NB4 (cell line): ENCODE results near the gene FBXW11.

ENCODE experiments used
- CTCF ChIP-seq: IDR thresholded peaks from one replicate; pipeline ENCODE4 v1.5.1; 2012; ENCODE audit warnings: low read depth, low read length
- MYC ChIP-seq: IDR thresholded peaks from 2 replicates; pipeline ENCODE4 v1.6.1; 2011; ENCODE audit warnings: low read depth, low read length
- POLR2A ChIP-seq: IDR thresholded peaks from 2 replicates; pipeline ENCODE4 v1.6.1; 2011; ENCODE audit warnings: mild to moderate bottlenecking; ENCODE audit not compliant: insufficient read length; ENCODE audit errors: extremely low read depth
- TF ChIP-seq, protein P1 (sequence below): IDR thresholded peaks from 2 replicates; pipeline ENCODE4 v1.6.1; 2011; ENCODE audit warnings: low read depth, low read length

DNA sequence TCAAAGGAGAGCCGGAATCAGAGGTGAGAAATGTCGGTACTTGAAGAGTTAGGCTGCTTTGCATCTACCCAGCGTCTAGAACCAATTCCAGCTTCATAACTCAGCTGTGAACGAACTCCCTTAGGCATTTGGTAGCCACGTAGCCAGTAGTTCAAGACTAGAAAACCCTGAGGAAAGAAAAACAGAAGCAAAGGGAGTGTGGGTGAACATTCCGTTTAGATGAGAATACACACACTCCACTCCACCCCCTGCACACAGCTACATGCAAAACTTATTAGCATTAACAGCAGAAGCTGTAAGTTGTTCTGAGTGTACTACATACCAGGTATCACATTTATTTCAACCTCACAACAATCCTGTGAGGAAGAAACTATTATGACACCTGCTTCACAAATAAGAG, 142.5 kb downstream of the FBXW11 start:
- no peak for TF ChIP-seq CTCF
- no peak for TF ChIP-seq MYC
- TF ChIP-seq POLR2A = no peak
- TF ChIP-seq, protein P1, sequence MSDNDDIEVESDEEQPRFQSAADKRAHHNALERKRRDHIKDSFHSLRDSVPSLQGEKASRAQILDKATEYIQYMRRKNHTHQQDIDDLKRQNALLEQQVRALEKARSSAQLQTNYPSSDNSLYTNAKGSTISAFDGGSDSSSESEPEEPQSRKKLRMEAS = no peak
